GM19463 (cell line): ENCODE results near the gene CREB3L1.
"Not testable (repeated sequence)": the region's sequence is repeated elsewhere in the genome, so short reads cannot be mapped to it uniquely, and the experiment has no call there.

Experiments
- ATAC-seq: cut with Tn5 transposase; IDR thresholded peaks from one replicate; pipeline ENCODE4 v1.9.1; 2021; ENCODE audit warnings: mild to moderate bottlenecking, moderate library complexity; ENCODE audit not compliant: unreplicated experiment

Gene CREB3L1

DNA sequence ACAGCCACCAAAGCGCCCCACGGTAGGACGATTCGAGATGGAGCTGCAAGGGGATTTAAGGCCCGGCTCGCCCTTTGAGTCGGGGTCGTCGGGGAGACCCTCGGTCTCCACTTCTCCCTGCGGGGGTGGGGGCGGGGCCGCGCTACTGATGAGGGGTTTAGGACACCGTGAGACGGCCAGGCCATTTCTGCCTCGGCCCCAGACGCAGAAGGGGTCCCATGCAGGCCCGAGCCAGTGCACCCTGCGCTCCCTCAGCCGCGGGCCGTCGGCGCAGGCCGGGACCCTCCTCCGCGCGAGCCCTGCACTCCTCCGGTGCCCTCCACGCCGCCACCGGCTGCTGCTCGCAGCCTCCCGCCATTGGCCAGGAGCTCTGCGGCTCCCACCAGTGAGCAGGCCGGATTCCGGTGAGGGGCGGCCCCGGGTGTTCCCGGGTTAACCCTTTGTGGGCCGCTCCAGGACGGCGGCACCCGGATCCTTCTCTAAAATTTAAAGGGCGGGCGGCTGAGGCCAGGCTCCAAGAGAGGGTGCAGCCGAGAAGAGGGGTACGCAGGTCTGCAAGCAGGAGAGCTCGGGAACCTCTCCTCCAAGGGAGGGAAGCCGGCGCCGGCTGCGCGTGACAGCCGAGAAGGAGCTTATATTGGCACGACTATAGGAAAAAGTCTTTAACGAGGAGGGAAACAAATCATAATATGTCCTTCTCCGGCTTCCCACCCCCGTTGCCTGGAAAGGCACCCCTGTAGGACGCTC, 18.0 kb downstream of the CREB3L1 start:
- ATAC-seq = peak; percentile 71

DNA sequence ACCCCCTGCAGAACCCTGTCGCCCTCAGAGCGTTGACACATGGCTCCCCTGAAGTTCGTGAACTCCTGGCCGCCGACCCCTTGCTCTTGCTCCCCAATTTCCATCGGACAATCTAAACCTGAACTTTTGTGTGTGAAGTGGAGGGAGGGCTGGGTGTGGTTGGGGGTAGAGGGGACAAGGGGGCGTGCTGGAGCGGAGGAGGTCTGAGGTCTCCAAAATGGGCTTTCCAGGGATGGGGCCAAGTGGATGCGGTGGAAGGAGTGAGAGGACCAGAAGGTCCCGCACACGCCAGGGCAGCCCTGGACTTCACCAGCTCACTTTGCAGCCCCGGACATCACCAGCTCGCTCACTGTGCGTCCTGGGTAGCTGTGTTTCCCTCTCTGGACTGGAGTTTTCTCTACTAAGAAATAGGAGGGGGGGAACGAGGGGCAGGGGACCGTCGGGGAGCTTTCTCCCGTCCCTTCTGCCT, 18.6 kb downstream of the CREB3L1 start:
- no peak for ATAC-seq

DNA sequence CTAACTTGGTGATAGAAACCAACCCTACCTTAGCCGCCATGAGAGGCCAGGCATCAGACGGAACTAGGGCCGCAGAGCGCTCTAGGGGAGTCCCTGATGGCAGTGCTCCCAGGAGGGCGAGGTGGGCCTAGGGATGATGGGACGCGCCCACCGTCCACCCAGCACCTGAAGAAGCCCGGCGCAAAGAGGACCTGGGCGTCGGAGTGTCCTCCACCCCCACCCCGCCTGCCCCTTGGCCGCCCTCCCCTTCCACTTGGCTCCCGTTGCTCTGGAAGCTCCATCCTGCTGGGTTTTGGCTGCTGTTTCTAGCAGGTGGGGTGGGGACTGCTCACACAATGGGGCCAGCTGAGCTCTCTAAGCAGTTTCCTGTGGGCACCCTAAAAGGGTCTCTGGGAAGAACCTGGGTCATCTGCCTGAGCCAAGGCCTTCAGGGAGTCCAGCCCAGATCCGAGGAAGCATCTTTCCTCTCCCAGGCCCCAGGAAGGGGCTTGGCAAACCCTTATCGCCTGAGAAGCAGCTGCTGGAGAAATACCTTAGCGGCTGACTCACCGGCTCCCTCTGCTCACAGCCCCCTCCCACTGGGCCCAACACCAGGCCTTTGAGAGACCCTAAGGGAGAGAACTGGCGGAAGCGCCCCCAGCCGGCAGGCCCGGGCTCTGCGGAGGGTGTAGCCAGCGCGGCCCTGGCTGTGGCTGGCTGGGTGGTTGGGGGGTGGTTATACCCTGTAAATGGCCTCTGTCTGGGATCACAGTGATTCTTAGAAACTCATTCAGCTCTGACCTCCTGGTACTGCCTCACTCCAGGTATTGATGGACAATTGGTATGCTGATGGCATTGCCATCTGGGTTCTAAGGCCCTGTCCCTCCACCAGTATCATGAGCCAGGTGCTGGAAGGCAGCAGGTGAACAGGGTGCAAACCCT, 19.3 kb downstream of the CREB3L1 start:
- ATAC-seq = no peak

DNA sequence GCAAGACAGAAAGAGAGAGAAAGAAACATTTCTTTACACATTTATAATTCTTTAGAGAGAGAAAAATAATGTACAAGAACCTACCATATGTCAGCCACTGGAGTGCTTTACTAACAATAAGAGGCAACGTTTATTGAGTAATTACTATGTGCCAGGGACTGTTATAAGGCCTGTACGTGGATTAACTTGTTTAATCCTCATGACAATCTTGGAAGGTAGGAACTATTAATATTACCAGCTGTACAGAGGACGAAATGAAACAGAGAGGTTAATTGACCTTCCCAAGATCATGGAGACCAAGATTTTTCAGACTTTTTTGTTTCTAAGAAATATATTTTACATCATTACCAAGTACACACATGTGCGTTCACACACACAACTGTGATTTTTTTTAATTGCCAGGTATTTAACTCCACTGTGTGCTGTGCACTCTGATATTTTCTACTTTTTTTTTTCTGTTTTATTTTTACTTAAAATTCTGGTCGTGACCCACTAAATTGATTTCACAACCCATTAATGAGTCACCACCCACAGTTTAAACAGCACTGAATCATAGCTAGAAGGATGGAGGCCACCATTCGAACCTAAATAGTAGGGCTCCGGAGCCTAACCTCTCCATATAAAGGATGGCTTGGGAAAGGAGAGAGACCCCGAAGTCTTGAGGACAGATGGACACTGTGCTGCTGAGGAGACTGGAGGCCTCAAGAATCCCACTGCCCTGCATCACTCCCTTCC, 21.4 kb downstream of the CREB3L1 start:
- ATAC-seq = no peak

DNA sequence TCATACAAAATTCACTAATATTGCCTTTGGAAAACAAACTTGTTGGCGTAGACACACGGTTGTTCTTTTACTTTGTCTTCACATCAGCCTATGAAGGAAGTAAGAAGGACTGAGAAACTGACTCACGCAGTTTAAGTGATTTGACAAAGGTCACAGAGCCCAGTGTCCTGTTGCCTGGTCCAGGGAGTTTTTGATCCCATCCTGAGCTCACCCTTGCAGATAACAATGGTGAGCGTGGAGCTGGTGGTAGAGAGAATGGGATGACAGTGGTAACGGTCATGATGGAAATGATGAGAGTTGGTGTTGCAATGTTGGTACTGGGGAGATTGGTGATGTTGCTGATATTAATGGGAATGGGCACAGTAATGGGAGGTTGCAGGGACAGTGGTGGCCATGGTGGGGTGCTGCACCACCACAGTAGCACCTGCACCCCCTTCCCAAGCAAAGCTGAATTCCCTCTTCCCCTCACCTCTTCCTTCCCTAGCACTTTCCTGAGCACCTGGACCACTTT, 22.0 kb downstream of the CREB3L1 start:
- ATAC-seq = no peak

DNA sequence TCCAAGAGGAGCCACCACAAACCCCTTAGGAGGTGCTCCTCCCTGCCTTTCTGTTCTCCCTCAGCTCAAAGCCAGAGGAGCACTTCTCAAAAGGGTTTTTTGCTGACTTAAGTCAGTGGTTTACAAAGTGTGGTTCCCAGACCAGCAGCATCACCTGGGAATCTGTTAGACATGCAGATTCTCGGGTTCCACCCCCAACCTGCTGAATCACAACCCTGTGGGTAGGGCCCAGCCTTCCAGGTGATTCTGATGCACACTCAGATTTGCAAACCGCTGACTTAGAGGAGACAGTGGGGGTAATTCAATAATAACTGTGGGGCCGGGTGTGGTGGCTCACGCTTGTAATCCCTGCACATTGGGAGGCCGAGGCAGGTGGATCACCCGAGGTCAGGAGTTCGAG, 22.8 kb downstream of the CREB3L1 start:
- ATAC-seq = no peak

DNA sequence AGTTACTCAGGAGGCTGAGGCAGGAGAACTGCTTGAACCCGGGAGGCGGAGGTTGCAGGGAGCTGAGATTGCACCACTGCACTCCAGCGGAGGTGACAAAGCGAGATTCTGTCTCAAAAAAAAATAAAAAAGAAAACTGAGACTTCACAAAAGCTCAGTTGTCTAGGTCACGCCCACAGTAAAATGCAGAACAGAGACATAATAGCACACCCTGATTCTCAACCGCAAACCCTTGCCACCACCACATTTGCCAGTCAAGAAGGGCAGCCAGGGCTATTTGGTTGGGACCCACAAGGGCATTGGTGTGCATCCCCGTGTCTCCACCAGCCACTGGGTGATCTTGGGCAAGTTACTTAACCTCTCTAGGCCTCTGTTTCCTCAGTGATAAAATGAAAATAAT, 25.4 kb downstream of the CREB3L1 start:
- ATAC-seq = peak; percentile 98

DNA sequence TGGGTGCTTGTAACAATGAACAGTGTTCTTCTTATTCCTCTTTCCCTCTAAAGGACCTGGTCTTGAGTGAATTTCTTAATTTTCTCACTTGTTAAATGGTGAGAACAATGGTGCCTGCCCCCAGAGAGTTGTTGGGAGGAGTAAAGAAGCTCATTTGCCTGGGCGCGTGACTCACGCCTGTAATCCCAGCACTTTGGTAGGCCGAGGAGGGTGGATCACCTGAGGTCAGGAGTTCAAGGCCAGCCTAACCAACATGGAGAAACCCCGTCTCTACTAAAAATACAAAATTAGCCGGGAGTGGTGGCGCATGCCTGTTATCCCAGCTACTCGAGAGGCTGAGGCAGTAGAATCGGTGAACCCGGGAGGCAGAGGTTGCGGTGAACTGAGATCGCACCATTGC, 26.6 kb downstream of the CREB3L1 start:
- ATAC-seq = not testable (repeated sequence)

DNA sequence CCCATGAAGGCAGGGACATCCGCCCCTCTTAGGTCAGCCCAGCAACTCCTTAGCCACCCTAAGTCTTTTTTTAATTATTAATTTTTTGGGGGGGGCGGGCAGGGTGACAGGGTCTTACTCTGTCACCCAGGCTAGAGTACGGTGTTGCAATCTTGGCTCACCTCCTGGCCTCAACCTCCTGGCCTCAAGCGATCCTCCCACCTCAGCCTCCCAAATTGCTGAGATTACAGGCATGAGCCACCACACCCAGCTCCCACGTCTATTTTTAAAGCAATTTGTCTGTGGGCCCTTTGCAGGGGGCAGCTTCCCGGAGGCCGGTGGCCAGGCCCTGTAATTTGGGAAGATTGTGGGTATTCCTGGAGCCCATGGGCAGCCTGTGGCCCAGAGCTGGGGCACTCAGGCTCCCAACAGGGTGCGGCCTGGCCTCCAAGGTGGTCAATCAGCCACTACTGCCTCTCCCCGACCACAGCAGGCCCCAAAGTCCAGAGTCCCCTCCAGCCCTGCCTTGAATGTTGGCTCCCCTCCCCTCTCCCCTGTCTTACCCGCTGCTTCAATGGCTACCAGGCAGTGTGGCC, 27.2 kb downstream of the CREB3L1 start:
- ATAC-seq = no peak

DNA sequence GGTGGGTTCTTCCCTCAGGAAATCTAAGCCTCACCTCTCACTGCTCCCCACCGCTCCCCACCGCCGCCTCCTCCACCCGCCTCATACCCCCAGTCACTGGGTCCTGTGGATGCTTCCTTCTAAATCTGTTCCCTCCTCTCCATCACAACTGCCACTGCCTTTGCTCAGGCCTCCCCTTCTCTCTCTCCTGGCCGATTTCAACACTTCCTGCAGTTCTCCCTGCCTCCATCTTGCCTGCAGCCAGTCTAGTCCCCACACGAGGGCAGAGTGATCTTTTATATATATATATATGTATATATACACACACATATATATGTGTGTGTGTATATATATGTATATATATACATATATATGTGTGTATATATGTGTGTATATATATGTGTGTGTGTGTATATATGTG, 27.8 kb downstream of the CREB3L1 start:
- ATAC-seq = no peak

DNA sequence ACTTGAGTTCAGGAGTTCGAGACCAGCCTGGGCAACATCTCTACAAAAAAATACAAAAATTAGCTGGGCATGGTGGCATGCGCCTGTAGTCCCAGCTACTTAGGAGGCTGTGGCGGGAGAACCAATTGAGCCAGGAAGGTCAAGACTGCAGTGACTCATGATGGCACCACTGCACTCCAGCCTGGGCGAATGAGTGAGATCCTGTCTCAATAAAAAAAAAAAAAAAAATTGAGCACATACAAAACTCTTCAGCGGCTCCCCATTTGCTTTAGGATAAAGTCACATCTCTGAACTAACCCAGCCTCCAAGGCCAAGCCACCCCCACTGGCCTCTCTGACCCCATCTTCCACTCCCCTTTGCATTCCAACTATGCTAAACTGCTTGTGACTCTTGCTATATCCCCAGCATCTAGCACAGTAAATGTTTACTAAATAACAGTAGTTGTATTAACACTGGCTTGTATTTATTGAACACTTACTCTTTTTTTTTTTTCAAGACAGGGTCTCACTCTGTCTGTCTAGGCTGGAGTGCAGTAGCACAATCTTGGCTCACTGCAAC, 28.9 kb downstream of the CREB3L1 start:
- no peak for ATAC-seq

DNA sequence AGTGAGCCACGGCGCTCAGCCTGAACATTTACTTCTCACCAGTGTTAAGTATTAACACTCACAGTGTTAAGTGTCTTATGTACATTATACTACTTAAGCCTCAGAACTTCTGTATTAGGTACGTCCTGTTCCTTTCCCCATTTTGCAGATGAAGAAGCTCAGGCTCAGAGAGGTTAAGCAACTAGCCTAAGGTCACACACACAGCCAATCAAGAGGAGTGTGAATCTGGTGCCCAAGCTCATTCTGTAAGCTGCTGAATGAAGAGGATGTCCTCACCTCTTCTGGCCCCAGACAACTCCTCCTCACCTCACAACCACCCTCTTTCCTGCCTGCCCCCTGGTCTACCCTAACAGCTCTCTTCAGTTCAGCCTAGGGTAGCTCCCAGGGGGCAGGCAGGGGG, 29.9 kb downstream of the CREB3L1 start:
- no peak for ATAC-seq

DNA sequence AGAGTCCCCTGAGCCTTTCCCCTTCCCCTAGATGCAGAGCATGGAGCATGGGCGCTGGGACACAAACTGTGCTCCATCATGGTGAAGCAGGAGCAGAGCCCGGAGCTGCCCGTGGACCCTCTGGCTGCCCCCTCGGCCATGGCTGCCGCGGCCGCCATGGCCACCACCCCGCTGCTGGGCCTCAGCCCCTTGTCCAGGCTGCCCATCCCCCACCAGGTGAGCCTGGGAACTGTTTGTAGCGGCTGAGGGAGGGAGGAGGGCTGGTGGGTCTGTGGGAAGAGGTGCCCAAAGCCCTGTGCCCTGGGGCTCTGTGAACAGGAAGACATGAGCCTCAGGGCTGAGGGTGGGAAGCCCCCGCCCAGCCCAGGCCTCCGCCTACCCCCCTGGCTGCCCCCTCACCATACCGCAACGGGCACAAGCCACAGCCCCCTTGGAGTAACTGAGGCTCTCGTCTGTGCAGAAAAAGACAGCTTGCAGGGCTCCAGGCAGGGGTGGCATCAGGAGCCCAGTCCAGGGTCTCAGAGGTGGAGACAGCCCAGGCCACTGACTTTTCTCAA, 30.4 kb downstream of the CREB3L1 start:
- ATAC-seq = no peak

DNA sequence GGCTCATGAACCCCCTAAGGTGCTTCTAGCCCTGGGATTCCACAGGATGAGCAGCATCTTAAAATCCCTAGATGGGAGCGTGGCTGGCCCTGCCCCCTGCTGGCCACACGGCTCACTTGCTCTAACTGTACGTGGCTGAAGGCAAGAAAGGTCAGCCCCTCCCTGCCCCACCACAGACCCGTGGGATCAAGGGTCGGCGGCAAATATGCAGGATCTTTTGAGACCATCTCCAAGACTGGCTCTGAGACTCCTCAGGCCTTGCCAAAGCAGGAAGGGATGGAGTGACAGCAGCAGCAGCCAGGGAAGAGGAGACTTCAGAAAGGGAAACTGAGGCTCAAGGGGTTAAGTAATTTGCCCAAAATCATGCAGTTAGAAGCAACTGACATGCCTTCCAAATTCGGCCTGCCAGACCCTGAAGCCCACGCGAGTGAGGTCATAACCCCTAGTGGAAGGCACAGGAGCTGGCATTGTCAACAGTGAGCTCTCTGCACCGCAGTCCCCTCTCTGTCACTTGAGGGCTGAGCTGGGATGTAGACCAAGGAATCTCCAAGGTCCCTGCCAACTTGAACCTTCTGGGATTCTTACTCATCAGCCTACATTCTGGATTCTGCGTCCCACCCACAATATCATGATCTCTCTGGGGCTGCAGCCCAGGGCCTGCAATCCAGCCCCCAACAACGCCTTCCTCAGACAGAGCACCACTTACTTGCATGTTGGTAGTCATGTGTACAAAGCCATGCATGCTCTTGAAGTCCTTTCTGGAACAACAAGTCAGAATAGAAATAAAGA, 31.4 kb downstream of the CREB3L1 start:
- ATAC-seq = peak; percentile 51

DNA sequence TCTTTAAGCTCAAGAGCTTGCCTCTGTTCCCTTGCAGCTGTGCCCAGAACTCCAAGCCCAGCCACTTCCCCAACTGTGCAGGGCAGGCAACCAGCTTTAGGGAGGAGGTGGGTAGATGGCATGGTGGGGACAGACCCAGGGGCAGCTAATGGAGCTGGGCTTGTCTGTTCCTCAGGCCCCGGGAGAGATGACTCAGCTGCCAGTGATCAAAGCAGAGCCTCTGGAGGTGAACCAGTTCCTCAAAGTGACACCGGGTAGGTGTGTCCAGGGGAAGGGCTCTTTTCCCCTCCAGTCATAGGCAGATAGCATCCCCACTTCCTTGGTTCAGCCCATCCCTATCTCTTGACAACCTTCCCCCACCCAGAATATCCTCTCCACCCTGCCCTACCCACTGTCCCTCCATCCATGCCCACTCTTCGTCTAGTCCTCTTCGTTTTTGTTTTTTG, 32.4 kb downstream of the CREB3L1 start:
- peak; percentile 73 for ATAC-seq

DNA sequence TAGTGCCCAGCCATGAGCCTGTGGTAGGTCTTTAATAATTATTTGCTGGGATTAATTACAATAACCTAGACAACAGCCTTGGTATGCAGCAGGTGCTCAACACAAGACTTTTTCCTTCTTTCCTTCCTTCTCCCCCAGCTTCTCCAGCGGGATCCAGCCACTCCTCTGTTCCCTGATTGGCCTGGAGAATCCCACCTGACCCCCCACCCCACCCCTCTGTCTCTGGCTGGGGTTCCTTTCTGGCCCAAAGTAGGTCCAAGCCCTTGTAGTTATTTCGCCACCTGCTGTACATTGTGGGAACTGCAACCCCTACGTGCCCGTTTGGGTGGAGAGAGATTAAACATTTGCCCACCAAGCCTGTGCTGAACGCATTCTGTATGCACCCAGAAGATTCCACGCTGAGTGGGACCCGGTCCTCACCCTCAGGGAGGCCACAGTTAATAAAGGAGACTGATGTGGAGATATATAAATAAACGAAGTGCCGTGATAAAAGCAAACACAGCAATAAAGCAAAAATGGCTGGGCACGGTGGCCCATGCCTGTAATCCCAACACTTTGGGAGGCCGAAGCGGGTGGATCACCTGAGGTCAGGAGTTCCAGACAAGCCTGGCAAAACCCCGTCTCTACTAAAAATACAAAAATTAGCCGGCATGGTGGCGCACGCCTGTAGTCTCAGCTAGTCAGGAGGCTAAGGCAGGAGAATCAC, 37.7 kb downstream of the CREB3L1 start:
- ATAC-seq = no peak

DNA sequence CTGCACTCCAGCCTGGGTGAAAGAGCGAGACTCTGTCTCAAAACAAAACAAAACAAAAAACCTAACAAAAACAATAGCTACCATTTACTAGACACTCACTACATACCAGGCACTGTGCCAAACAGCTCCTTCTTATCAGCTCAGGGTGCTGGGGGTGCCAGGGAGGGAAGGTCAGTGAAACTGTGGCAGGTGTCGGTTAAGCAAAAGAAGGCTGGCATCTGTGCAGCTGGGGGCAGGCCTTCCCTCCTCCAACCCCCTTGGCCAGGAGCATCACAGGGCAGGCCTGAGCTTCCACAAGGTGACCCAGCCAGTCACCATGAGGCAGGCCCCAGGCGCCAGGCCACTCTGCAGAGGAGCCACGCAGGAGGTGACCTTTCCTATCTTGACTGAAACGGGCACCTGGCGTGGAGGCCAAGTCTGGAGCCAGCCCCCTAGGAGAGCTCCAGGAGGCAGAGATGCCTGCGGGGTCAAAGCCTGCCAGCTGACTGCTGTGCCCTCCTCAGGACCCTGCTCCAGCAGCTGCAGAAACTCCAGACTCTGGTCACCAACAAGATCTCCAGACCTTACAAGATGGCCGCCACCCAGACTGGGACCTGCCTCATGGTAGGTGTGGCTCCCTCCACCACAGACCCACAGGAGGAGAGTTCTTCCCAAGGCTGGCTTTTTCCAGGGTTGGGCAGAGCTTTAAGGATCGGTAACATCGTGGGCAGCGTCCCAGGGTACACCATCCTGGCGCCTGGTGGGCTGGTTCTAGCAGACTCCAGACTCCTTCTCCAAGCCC, 38.5 kb downstream of the CREB3L1 start:
- no peak for ATAC-seq

DNA sequence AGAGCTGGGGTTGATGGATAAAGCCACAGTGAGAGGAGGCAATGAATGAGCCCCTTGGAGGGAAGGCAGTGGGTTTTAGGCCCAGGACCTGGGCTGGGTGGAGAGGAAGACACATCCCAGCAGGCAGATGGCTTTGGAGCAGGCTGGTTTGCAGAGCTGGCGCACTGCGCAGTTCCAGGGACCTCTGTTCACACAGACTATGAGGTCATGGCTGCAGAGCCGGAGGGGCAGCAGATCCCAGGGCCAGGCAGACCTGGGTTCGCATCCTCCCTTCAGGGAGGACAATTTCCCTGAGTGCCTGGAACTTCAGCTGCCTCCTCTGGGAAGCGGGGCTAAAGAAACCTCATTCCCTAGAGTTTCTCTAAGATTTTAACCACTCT, 41.6 kb downstream of the CREB3L1 start:
- ATAC-seq = no peak
